A673 (cell line): ENCODE results near the gene GUCD1. TPM values are rescaled to one million over a fixed set of nuclear protein-coding genes. Genes with fewer than 3 reads are reported as not detected.

Experiments
- BruUV-seq: library from RNA; stranded (reverse); fragments of 400-500 nt; replicated peaks from 2 replicates; lab custom pipeline; 2021; lab: Mats Ljungman, UMichigan
- CTCF ChIA-PET: fragments of 300-600 bp; sonication (Branson Sonifier 250); formaldehyde crosslinking; loops from one replicate; lab custom pipeline; 2022; ENCODE audit warnings: antibody characterized with exemption; lab: Charles Lee
- POLR2A ChIA-PET: fragments of 300-600 bp; sonication (Branson Sonifier 250); formaldehyde crosslinking; loops from one replicate; lab custom pipeline; 2022; ENCODE audit warnings: antibody characterized with exemption; ENCODE audit not compliant: low non-redundant PET; lab: Charles Lee
- DNase-seq: peaks from one replicate; pipeline ENCODE4 v3.0.0-alpha.2; 2015; ENCODE audit warnings: low spot score
- H3K27ac ChIP-seq: fragments of 200-600 bp; sonication (generic); 2 replicates; pipeline ENCODE4 v1.5.1; 2016; ENCODE audit warnings: mixed run types, low read depth, mild to moderate bottlenecking, mixed read lengths, antibody characterized with exemption, low read length; ENCODE audit not compliant: poor library complexity, severe bottlenecking
- H3K27me3 ChIP-seq: fragments of 200-600 bp; sonication (generic); replicated peaks from 2 replicates; pipeline ENCODE4 v1.6.1; 2017; ENCODE audit warnings: mixed run types, low read depth, mild to moderate bottlenecking, mixed read lengths, antibody characterized with exemption, low read length; ENCODE audit not compliant: insufficient read depth, poor library complexity
- H3K36me3 ChIP-seq: fragments of 200-600 bp; sonication (generic); 2 replicates; pipeline ENCODE4 v1.6.1; 2016; ENCODE audit warnings: mixed run types, mild to moderate bottlenecking, mixed read lengths, antibody characterized with exemption, low read length; ENCODE audit not compliant: insufficient read depth, poor library complexity, severe bottlenecking
- H3K4me1 ChIP-seq: fragments of 200-600 bp; sonication (generic); 2 replicates; pipeline ENCODE4 v1.6.1; 2017; ENCODE audit warnings: mixed run types, mild to moderate bottlenecking, mixed read lengths, antibody characterized with exemption, low read length; ENCODE audit not compliant: insufficient read depth, poor library complexity, severe bottlenecking
- H3K4me3 ChIP-seq: fragments of 200-600 bp; sonication (generic); 2 replicates; pipeline ENCODE4 v1.5.1; 2016; ENCODE audit warnings: low read depth, mixed run types, mild to moderate bottlenecking, mixed read lengths, low read length; ENCODE audit not compliant: poor library complexity, severe bottlenecking
- H3K9me3 ChIP-seq: fragments of 200-600 bp; sonication (generic); 2 replicates; pipeline ENCODE4 v1.6.1; 2016; ENCODE audit warnings: mixed run types, low read depth, mild to moderate bottlenecking, mixed read lengths, antibody characterized with exemption, low read length; ENCODE audit not compliant: poor library complexity, severe bottlenecking
- EZH2 ChIP-seq: fragments of 200-600 bp; sonication (generic); IDR thresholded peaks from 2 replicates; pipeline ENCODE4 v1.6.1; 2017; ENCODE audit warnings: borderline replicate concordance, low read depth, mild to moderate bottlenecking, mixed read lengths, antibody characterized with exemption, low read length; ENCODE audit not compliant: poor library complexity, severe bottlenecking
- intact Hi-C: fragments of 100-400 bp; cut with micrococcal nuclease; formaldehyde crosslinking; loops from one replicate; pipeline ENCODE4 v1.10.0; 2022; ENCODE audit not compliant: unreplicated experiment
- total RNA-seq: library from RNA; stranded (reverse); gene quantifications from 2 replicates; pipeline ENCODE4 v1.2.3, GENCODE V29; 2021
- TF ChIP-seq, protein P1 (sequence below): fragments of 300-800, 200-600 bp; sonication (generic); conservative IDR thresholded peaks from 2 replicates; pipeline ENCODE4 v1.5.1; 2017; ENCODE audit warnings: low read depth, mild to moderate bottlenecking, antibody characterized with exemption, low read length, moderate library complexity, mixed read lengths

Gene GUCD1
- total RNA-seq, 1 experiment from 2014 or later = 70.5 TPM

GRCh38 chr22:24499706-24500276 lies 55.1 kb downstream of the GUCD1 start:
- POLR2A ChIA-PET = no interaction called here
- Histone ChIP-seq H3K4me1 (no peaks in the 10 kb centered on the region), H3K36me3 (no peaks in the 10 kb centered on the region), H3K4me3 (no peak overlapping the region), H3K9me3 (no peaks in the 10 kb centered on the region), H3K27ac (no peak overlapping the region), H3K27me3 (no peaks in the 10 kb centered on the region)
- intact Hi-C loops = no loop called here
- no peak for DNase-seq
- CTCF ChIA-PET = no interaction called here
- no peak for TF ChIP-seq EZH2
- TF ChIP-seq, protein P1, sequence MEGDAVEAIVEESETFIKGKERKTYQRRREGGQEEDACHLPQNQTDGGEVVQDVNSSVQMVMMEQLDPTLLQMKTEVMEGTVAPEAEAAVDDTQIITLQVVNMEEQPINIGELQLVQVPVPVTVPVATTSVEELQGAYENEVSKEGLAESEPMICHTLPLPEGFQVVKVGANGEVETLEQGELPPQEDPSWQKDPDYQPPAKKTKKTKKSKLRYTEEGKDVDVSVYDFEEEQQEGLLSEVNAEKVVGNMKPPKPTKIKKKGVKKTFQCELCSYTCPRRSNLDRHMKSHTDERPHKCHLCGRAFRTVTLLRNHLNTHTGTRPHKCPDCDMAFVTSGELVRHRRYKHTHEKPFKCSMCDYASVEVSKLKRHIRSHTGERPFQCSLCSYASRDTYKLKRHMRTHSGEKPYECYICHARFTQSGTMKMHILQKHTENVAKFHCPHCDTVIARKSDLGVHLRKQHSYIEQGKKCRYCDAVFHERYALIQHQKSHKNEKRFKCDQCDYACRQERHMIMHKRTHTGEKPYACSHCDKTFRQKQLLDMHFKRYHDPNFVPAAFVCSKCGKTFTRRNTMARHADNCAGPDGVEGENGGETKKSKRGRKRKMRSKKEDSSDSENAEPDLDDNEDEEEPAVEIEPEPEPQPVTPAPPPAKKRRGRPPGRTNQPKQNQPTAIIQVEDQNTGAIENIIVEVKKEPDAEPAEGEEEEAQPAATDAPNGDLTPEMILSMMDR = no peak
- no TSS peak for BruUV-seq

GRCh38 chr22:24498824-24499223 lies 56.1 kb downstream of the GUCD1 start:
- no peaks in the 10 kb centered on the region for H3K4me1 ChIP-seq
- CTCF ChIA-PET = no interaction called here
- no peak for TF ChIP-seq EZH2
- TF ChIP-seq, protein P1 = no peak
- no peak overlapping the region for H3K4me3 ChIP-seq
- no TSS peak for BruUV-seq
- H3K36me3 ChIP-seq = no peaks in the 10 kb centered on the region
- H3K27ac ChIP-seq = no peak overlapping the region
- no peaks in the 10 kb centered on the region for H3K9me3 ChIP-seq
- no peak for DNase-seq
- H3K27me3 ChIP-seq = no peaks in the 10 kb centered on the region
- intact Hi-C loops = no loop called here
- POLR2A ChIA-PET = no interaction called here

- DNase-seq = no peak
- BruUV-seq = no TSS peak
- Histone ChIP-seq H3K9me3 (no peaks in the 10 kb centered on the region), H3K4me3 (no peak overlapping the region), H3K27me3 (no peaks in the 10 kb centered on the region), H3K4me1 (no peaks in the 10 kb centered on the region), H3K27ac (no peak overlapping the region), H3K36me3 (no peaks in the 10 kb centered on the region)
- ChIA-PET CTCF (no interaction called here), POLR2A (interaction anchor here (0.7 kb wide), 1 partner anchor 58 kb away, joined by 4 read pairs; no protein-coding TSS in a partner anchor)
- TF ChIP-seq, protein P1 = no peak
- intact Hi-C loops = no loop called here
Observed at GRCh38 chr22:24497841-24498258, 57.1 kb downstream of the GUCD1 start.
